NT2/D1 (cell line): ENCODE measurements around the gene ZNF79.
A peak's percentile ranks its signal among the peaks of the same experiment; 100 is the strongest.

Source experiments
- DNase-seq: peaks from one replicate; pipeline ENCODE4 v3.0.0-alpha.2; 2011; ENCODE audit warnings: low read depth, low spot score
- H3K27me3 ChIP-seq: 2 replicates; pipeline ENCODE4 v1.6.0; 2011; ENCODE audit warnings: mild to moderate bottlenecking; ENCODE audit not compliant: insufficient read length, insufficient read depth
- H3K36me3 ChIP-seq: 2 replicates; pipeline ENCODE4 v1.6.1; 2011; ENCODE audit warnings: mild to moderate bottlenecking, low read length, mixed read lengths; ENCODE audit not compliant: insufficient read depth, insufficient read length
- H3K4me1 ChIP-seq: 2 replicates; pipeline ENCODE4 v1.5.1; 2011; ENCODE audit not compliant: insufficient read depth, insufficient read length
- H3K4me3 ChIP-seq: 2 replicates; pipeline ENCODE4 v1.5.1; 2011; ENCODE audit warnings: low read depth; ENCODE audit not compliant: insufficient read length
- H3K9ac ChIP-seq: 2 replicates; pipeline ENCODE4 v1.6.0; 2011; ENCODE audit warnings: low read depth; ENCODE audit not compliant: insufficient read length
- H3K9me3 ChIP-seq: 2 replicates; pipeline ENCODE4 v1.5.1; 2011; ENCODE audit warnings: mild to moderate bottlenecking, low read length; ENCODE audit not compliant: insufficient read depth
- SUZ12 ChIP-seq: IDR thresholded peaks from 2 replicates; pipeline ENCODE4 v1.6.1; 2011; ENCODE audit not compliant: insufficient read length, insufficient read depth; ENCODE audit errors: extremely low read depth
- YY1 ChIP-seq: IDR thresholded peaks from 2 replicates; pipeline ENCODE4 v1.6.1; 2011; ENCODE audit not compliant: insufficient read length, insufficient read depth
- ZNF274 ChIP-seq: IDR thresholded peaks from 2 replicates; pipeline ENCODE4 v1.6.1; 2011; ENCODE audit warnings: mild to moderate bottlenecking, low read depth, low read length

Gene ZNF79

DNA sequence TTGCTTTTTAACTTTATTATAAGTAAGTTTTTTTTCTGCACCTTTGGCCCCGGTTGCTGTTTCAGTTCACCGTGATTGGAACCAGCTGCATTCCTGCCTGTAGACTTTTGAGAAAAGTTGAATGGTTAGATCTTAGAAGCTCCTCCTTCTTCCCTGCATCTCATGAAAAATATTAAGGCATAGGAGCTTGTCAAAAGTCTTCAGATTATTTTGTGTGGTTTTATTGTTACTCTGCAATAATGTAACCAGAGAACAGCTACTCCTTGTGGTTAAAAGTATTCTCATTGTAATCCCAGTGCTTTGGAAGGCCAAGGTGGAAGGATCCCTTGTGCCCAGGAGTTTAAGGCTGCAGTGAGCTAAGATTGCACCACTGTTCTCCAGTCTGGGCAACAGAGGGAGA lies 30.5 kb upstream of the ZNF79 start:
- Histone ChIP-seq H3K4me1 (peaks cover 12% of the 10 kb centered on the region), H3K9ac (no peak overlapping the region), H3K27me3 (peaks cover 16% of the 10 kb centered on the region), H3K4me3 (no peak overlapping the region), H3K9me3 (no peaks in the 10 kb centered on the region), H3K36me3 (peaks cover 6% of the 10 kb centered on the region)
- DNase-seq, result no peak
- TF ChIP-seq SUZ12, result no peak
- TF ChIP-seq YY1, result no peak
- no peak for TF ChIP-seq ZNF274

DNA sequence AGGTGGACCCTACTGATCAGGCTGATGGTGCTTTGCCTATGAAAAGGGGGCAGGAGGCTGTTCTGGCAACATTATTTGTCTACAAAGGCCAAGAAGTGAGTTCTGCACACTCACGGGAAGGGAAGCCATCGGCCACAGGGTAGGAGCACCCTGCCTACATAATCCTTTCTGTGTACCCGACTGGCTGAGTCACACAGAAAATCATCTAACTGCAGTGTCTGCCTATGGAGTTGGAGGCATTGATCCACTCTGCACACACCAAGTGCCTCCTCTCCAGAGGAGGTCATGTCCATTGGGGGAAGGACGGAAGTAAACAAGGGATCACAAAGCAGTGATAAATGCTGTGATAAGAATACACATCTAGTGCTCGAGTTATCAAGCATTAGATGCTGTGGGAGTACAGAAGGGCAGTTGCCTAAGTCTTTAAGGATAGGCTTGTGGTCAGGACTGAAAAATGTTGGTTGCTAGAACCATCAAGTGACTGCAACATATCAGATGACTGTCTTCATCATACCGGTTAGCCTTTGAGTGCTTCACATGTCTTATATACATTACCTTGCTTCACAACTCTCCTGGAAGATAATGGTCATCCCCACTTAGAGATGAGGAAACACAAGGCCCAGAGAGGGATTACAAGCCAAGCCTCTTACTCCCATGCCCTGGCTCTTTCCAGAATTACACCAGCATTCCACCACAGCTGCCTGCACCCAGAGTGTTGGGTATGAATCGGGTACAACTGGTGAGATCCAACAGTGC lies 28.5 kb upstream of the ZNF79 start:
- Histone ChIP-seq H3K4me3 (peak overlapping the region; percentile 41), H3K9ac (no peak overlapping the region), H3K9me3 (no peaks in the 10 kb centered on the region), H3K4me1 (peaks cover 11% of the 10 kb centered on the region), H3K27me3 (peaks cover 16% of the 10 kb centered on the region), H3K36me3 (peaks cover 24% of the 10 kb centered on the region)
- no peak for TF ChIP-seq SUZ12
- no peak for TF ChIP-seq ZNF274
- TF ChIP-seq YY1, result no peak
- DNase-seq, result no peak

DNA sequence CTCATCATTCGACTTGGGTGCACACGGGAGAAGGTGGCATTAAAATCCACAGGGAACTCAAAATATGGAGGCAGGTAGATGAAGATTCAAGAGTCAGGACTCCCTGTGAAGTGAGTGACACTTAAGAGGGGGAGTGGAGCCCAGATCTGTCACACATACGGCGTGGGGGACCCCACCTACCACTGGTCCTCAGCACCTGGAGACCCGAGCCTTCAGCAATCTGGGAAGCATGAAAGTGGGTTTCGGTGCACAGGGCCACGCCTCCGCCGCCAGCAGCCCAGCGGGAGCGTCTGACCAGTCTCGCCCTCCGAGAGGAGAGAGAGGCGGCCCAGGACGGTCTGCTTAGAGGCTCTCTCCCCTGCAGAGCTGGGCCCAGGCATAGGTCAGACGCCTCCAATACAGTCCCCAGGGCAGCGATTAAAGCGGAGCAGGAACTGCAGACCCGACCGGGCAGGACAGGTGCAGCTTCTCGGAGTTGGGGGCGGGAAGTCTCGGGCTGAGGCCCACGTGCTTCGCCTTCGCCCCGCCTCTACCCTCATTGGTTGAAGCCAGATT lies 27.9 kb upstream of the ZNF79 start:
- Histone ChIP-seq H3K4me3 (peak overlapping the region; percentile 41), H3K27me3 (peaks cover 16% of the 10 kb centered on the region), H3K9ac (no peak overlapping the region), H3K36me3 (peaks cover 30% of the 10 kb centered on the region), H3K4me1 (peaks cover 10% of the 10 kb centered on the region), H3K9me3 (no peaks in the 10 kb centered on the region)
- TF ChIP-seq SUZ12 (no peak), ZNF274 (no peak), YY1 (no peak)
- no peak for DNase-seq

- Histone ChIP-seq H3K4me1 (peaks cover 10% of the 10 kb centered on the region), H3K27me3 (peaks cover 16% of the 10 kb centered on the region), H3K9ac (peak within 1 kb of the TSS; percentile 92), H3K36me3 (peaks cover 37% of the 10 kb centered on the region), H3K4me3 (peak within 1 kb of the TSS; percentile 81), H3K9me3 (no peaks in the 10 kb centered on the region)
- peak; percentile 99 for DNase-seq
- TF ChIP-seq YY1 (no peak), ZNF274 (no peak), SUZ12 (no peak)
Measured at GRCh38 chr9:127396808-127397645, 27.2 kb upstream of the ZNF79 start, which contains the start of gene SLC2A8. Gene SLC2A8 (plus strand): TSS chr9:127397169. CDS start chr9:127397231, 62 bp downstream.

- no peak for TF ChIP-seq ZNF274
- H3K27me3 ChIP-seq, result peaks cover 16% of the 10 kb centered on the region
- H3K9me3 ChIP-seq, result no peaks in the 10 kb centered on the region
- H3K36me3 ChIP-seq, result peaks cover 45% of the 10 kb centered on the region
- no peak for DNase-seq
- peaks cover 10% of the 10 kb centered on the region for H3K4me1 ChIP-seq
- H3K4me3 ChIP-seq, result peak overlapping the region; percentile 81
- H3K9ac ChIP-seq, result peak overlapping the region; percentile 92
Measured at GRCh38 chr9:127397646-127398274, 26.4 kb upstream of the ZNF79 start.

DNA sequence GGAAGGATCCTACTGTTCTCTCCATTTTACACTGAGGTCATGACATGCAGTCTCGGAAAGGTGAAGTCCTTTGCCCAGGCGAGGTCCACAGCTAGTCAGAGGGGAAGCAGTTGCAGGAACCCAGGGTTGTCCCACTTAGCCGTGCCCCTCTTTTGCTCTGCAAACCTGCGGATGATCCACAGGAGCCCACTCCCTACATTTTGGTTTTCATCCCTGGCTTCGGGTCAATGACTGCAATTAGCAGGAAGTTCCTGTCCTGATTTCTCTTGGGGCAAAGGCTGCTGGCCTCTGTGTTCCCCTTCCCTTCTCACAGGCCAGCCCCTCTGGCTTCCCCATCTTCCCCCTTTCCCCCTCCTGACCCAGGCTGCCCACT lies 25.9 kb upstream of the ZNF79 start:
- TF ChIP-seq YY1 (no peak), ZNF274 (no peak), SUZ12 (no peak)
- peaks cover 16% of the 10 kb centered on the region for H3K27me3 ChIP-seq
- peaks cover 48% of the 10 kb centered on the region for H3K36me3 ChIP-seq
- no peak for DNase-seq
- peak overlapping the region; percentile 92 for H3K9ac ChIP-seq
- peaks cover 10% of the 10 kb centered on the region for H3K4me1 ChIP-seq
- peak overlapping the region; percentile 81 for H3K4me3 ChIP-seq
- H3K9me3 ChIP-seq, result no peaks in the 10 kb centered on the region
